Endothelial cell of umbilical vein (primary cell): ENCODE data around the gene IL22RA2. TPM values are rescaled to one million over a fixed set of nuclear protein-coding genes. Genes with fewer than 3 reads are reported as not detected.

ENCODE experiments used
- BruUV-seq: library from RNA; stranded (reverse); fragments of 400-500 nt; replicated peaks from 2 replicates; lab custom pipeline; 2021; lab: Mats Ljungman, UMichigan
- CTCF ChIA-PET: fragments of 300-600, 350-600 bp; sonication (Branson Sonifier 250); formaldehyde crosslinking; loops from one replicate; lab custom pipeline; 2021; ENCODE audit warnings: antibody characterized with exemption, inconsistent platforms; lab: Charles Lee
- POLR2A ChIA-PET: fragments of 300-600, 350-600 bp; sonication (Branson Sonifier 250); formaldehyde crosslinking; loops from one replicate; lab custom pipeline; 2021; ENCODE audit warnings: antibody characterized with exemption, inconsistent platforms; lab: Charles Lee
- DNase-seq: peaks from one replicate; pipeline ENCODE4 v3.0.0-alpha.2; 2011; ENCODE audit warnings: low read depth, low spot score
- FAIRE-seq: peaks from 2 replicates; lab custom pipeline; 2011; peaks lifted over from hg19 to GRCh38; lab: Jason Lieb, UNC
- H2AFZ ChIP-seq: 2 replicates; pipeline ENCODE4 v1.6.0; 2012; ENCODE audit warnings: low read depth, low read length, control low read depth, inconsistent platforms
- H3K27ac ChIP-seq: 2 replicates; pipeline ENCODE4 v1.5.1; 2011; ENCODE audit warnings: low read depth, mild to moderate bottlenecking, control low read depth, low read length, moderate library complexity; ENCODE audit not compliant: insufficient read depth
- H3K27me3 ChIP-seq, 2 experiments: 2 replicates each; pipeline versions ENCODE4 v1.6.0 to v1.6.1; 2011; ENCODE audit warnings: low read length in 2 of 2, mixed read lengths in 1 of 2; ENCODE audit not compliant: control insufficient read depth in 2 of 2, insufficient read depth in 2 of 2
- H3K36me3 ChIP-seq, 2 experiments: 2 replicates in 1 of 2; 3 replicates in 1 of 2; pipeline ENCODE4 v1.5.1; 2011; ENCODE audit warnings: low read length in 2 of 2, mild to moderate bottlenecking in 1 of 2, moderate library complexity in 1 of 2; ENCODE audit not compliant: control insufficient read depth in 2 of 2, insufficient read depth in 2 of 2; ENCODE audit errors: extremely low read depth in 1 of 2
- H3K4me1 ChIP-seq: 3 replicates; pipeline ENCODE4 v1.5.1; 2011; ENCODE audit warnings: mild to moderate bottlenecking, low read length; ENCODE audit not compliant: control insufficient read depth, insufficient read depth; ENCODE audit errors: extremely low read depth
- H3K4me2 ChIP-seq: 2 replicates; pipeline ENCODE4 v1.6.1; 2011; ENCODE audit warnings: low read length, control low read depth, mixed read lengths; ENCODE audit not compliant: insufficient read depth
- H3K4me3 ChIP-seq, 3 experiments: fragments of 200-600 bp in 1 of 3; sonication (generic), shearing (Covaris generic) in 1 of 3; replicated peaks in 1 of 3; 2 replicates each; pipeline ENCODE4 v1.5.1; 2011 to 2016; ENCODE audit warnings: control low read depth in 3 of 3, low read length in 3 of 3, mild to moderate bottlenecking in 2 of 3, inconsistent platforms in 1 of 3, low read depth in 1 of 3, moderate library complexity in 1 of 3; ENCODE audit not compliant: insufficient read depth in 1 of 3
- H3K79me2 ChIP-seq: 2 replicates; pipeline ENCODE4 v1.6.0; 2012; ENCODE audit warnings: low read length, inconsistent platforms; ENCODE audit not compliant: control insufficient read depth, insufficient read depth
- H3K9ac ChIP-seq: replicated peaks from 2 replicates; pipeline ENCODE3; 2011; ENCODE audit warnings: low read length, control low read depth; ENCODE audit not compliant: insufficient read depth; ENCODE audit errors: extremely low read depth
- H3K9me1 ChIP-seq: replicated peaks from 3 replicates; pipeline ENCODE4 v1.6.0; 2011; ENCODE audit warnings: mild to moderate bottlenecking, low read length; ENCODE audit not compliant: control insufficient read depth, insufficient read depth; ENCODE audit errors: extremely low read depth
- H3K9me3 ChIP-seq: replicated peaks from 2 replicates; pipeline ENCODE4 v1.5.1; 2012; ENCODE audit warnings: low read length, inconsistent platforms; ENCODE audit not compliant: control insufficient read depth, insufficient read depth
- H4K20me1 ChIP-seq: replicated peaks from 2 replicates; pipeline ENCODE3; 2011; ENCODE audit warnings: mild to moderate bottlenecking, low read length; ENCODE audit not compliant: control insufficient read depth, insufficient read depth; ENCODE audit errors: extremely low read depth
- EZH2 ChIP-seq: IDR thresholded peaks from 2 replicates; pipeline ENCODE4 v1.6.1; 2012; ENCODE audit warnings: borderline replicate concordance, low read depth, mild to moderate bottlenecking, moderate library complexity, low read length, inconsistent platforms; ENCODE audit not compliant: severe bottlenecking
- FOS ChIP-seq: IDR thresholded peaks from 2 replicates; pipeline ENCODE4 v1.6.1; 2011; ENCODE audit warnings: mild to moderate bottlenecking, low read length, moderate library complexity, borderline replicate concordance; ENCODE audit not compliant: insufficient read depth
- JUN ChIP-seq: IDR thresholded peaks from 2 replicates; pipeline ENCODE4 v1.6.1; 2011; ENCODE audit warnings: borderline replicate concordance, low read depth; ENCODE audit not compliant: insufficient read length, insufficient read depth
- MYC ChIP-seq: IDR thresholded peaks from one replicate; pipeline ENCODE4 v1.6.1; 2011; ENCODE audit warnings: mild to moderate bottlenecking, low read depth, low read length
- POLR2A ChIP-seq: IDR thresholded peaks from 2 replicates; pipeline ENCODE4 v1.6.1; 2012; ENCODE audit warnings: low read depth, mild to moderate bottlenecking, control low read depth, low read length
- POLR2AphosphoS5 ChIP-seq: IDR thresholded peaks from 2 replicates; pipeline ENCODE4 v1.6.1; 2012; ENCODE audit warnings: low read depth, mild to moderate bottlenecking, control low read depth, low read length, moderate library complexity; ENCODE audit not compliant: insufficient read depth
- dilution Hi-C: fragments of 300-500 bp; cut with MboI; formaldehyde crosslinking; loops from one replicate; pipeline ENCODE4 v1.15.0; 2019; ENCODE audit warnings: low sequenced_read_pairs; ENCODE audit not compliant: extremely low pct_ligation_motif_present
- intact Hi-C: fragments of 100-400 bp; cut with micrococcal nuclease; formaldehyde crosslinking; loops from one replicate; pipeline ENCODE4 v1.10.0; 2022
- polyA plus RNA-seq, 4 experiments: library from polyadenylated mRNA; depleted of rRNA in 3 of 4; stranded (reverse) in 3 of 4; unstranded in 1 of 4; fragments of >200 nt; gene quantifications; 2 replicates each; pipeline versions ENCODE4 v1.2.1 to v1.2.3, GENCODE V29; 2011 to 2012; ENCODE audit warnings: missing spikeins in 1 of 4
- total RNA-seq: library from RNA; stranded (reverse); gene quantifications from 2 replicates; pipeline ENCODE4 v1.2.3, GENCODE V29; 2021
- TF ChIP-seq, protein P1 (sequence below): IDR thresholded peaks from 2 replicates; pipeline ENCODE4 v1.6.1; 2011; ENCODE audit not compliant: insufficient read depth, insufficient read length
- TF ChIP-seq, protein P2 (sequence below), 2 donors: IDR thresholded peaks; 1 replicate in 1 of 2; 2 replicates in 1 of 2; pipeline ENCODE4 v1.5.1; 2011; ENCODE audit warnings: low read length in 2 of 2, mild to moderate bottlenecking in 2 of 2, moderate library complexity in 2 of 2, control low read depth in 1 of 2, inconsistent platforms in 1 of 2, low read depth in 1 of 2; ENCODE audit not compliant: insufficient read depth in 1 of 2; ENCODE audit errors: extremely low read depth in 1 of 2

Gene IL22RA2
- total and polyA plus RNA-seq, 2 donors (not counting 3 experiments of a cell fraction or from before 2014, with no cell fraction given), result not detected

DNA sequence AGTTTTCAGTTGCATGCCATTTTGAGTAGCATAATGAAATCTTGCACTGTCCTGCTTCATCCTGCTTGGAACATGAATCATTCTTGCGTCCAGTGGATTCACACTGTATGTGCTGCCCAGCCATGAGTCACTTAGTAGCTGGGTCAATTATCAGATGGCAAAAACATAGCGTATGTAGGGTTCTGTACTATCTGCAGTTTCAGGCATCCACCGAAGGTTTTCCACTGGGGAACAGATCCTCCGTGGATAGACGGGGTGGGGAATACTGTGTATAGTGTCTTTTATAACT lies 61.4 kb downstream of the IL22RA2 start:
- no peaks in the 10 kb centered on the region for H3K79me2 ChIP-seq
- no peak overlapping the region for H3K9ac ChIP-seq
- TF ChIP-seq POLR2A, result no peak
- no peak for TF ChIP-seq EZH2
- no peak for TF ChIP-seq MYC
- TF ChIP-seq JUN, result no peak
- TF ChIP-seq, protein P1, sequence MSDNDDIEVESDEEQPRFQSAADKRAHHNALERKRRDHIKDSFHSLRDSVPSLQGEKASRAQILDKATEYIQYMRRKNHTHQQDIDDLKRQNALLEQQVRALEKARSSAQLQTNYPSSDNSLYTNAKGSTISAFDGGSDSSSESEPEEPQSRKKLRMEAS, result no peak
- TF ChIP-seq FOS, result no peak
- TF ChIP-seq, protein P2, sequence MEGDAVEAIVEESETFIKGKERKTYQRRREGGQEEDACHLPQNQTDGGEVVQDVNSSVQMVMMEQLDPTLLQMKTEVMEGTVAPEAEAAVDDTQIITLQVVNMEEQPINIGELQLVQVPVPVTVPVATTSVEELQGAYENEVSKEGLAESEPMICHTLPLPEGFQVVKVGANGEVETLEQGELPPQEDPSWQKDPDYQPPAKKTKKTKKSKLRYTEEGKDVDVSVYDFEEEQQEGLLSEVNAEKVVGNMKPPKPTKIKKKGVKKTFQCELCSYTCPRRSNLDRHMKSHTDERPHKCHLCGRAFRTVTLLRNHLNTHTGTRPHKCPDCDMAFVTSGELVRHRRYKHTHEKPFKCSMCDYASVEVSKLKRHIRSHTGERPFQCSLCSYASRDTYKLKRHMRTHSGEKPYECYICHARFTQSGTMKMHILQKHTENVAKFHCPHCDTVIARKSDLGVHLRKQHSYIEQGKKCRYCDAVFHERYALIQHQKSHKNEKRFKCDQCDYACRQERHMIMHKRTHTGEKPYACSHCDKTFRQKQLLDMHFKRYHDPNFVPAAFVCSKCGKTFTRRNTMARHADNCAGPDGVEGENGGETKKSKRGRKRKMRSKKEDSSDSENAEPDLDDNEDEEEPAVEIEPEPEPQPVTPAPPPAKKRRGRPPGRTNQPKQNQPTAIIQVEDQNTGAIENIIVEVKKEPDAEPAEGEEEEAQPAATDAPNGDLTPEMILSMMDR (IDR thresholded peaks at IDR 0.05; ENCODE audit: extremely low read depth in 1 of 2, insufficient read depth in 1 of 2, low read depth in 1 of 2, low read length in 2 of 2), result no peak
- TF ChIP-seq POLR2AphosphoS5, result no peak
- DNase-seq (no peak), FAIRE-seq (no peak)
- ChIA-PET CTCF (no interaction called here), POLR2A (no interaction called here)
- H3K27me3 ChIP-seq, result no peaks in the 10 kb centered on the region
- no peaks in the 10 kb centered on the region for H3K4me1 ChIP-seq
- H4K20me1 ChIP-seq, result no peaks in the 10 kb centered on the region
- BruUV-seq, result no TSS peak
- H3K9me1 ChIP-seq, result no peaks in the 10 kb centered on the region
- no peak overlapping the region for H3K27ac ChIP-seq
- no peak overlapping the region for H2AFZ ChIP-seq
- no peak overlapping the region for H3K4me2 ChIP-seq
- intact Hi-C loops (no loop called here), dilution Hi-C loops (no loop called here)
- H3K36me3 ChIP-seq, result no peaks in the 10 kb centered on the region
- no peaks in the 10 kb centered on the region for H3K9me3 ChIP-seq
- no peak overlapping the region for H3K4me3 ChIP-seq
